Stimulated activated CD4-positive, alpha-beta T cell treated with anti-CD3 and anti-CD28 coated beads, Interleukin-4, amount 100 ng/mL, for 1 hour (primary cell): ENCODE measurements around the gene PTPRR.

Experiments
- DNase-seq: peaks from one replicate; pipeline ENCODE4 v3.0.0-alpha.2; 2020

Gene PTPRR

GRCh38 chr12:70920251-70920851 lies at the start of gene PTPRR:
Gene PTPRR, minus strand, starts transcription at chr12:70920738. Its CDS starts 348 bp downstream, at chr12:70920390.
- DNase-seq, result no peak

DNA sequence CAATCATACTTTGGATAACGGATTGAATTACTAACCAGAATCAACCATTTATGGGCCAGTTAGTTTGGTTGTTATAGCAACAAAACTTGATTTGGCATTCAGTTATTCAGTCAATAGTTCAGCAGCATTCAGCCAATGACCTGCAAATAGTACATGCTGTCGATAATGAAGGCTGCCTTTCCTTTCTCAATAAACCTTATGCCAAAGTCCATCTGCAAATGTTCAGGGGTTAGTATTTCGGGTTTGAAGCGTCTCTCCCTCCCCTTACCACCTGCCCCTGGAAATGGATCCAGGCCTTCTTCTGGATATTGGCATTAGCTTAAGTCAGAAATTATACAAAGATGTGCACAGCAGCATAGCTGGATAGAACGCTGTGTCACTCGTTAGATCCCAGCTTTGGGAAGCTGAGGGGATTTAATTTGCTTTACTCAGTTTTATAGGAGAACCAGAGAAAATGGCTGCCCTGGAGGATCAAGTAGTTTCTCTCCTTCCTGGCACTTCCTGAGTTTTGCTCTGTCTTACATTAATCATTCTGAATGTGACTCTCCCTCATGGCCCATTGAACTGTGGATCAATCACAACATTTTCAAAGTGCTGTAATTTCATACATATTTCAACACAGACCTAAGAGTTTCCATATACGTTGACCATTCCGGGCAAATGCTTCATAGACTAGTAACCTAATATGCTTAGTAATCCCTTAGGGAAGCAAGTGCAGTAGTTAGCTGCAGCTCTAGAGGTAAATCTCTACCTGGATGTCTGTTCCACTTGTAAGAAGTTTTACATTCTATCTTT lies 46.7 kb upstream of the PTPRR start:
- no peak for DNase-seq

DNA sequence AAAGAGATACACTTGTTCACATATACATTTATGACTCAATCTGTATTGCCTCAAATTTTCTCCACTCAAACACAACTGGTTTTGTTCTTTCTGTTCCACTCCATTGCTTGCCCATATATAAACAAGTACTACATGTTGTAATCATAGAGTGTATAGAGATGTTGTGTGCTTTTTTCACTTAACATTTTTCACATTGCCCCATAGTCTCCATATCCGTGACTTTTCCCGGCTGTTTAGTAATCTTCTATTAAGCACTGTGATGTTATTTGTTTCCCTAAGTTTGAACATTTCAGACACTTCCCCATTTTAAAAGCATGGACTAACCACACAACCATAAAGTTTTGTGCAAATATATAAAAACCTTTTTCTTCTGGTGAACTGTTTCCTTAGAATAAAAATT lies 45.5 kb upstream of the PTPRR start:
- DNase-seq, result no peak

- DNase-seq, result no peak
These were observed 44.5 kb upstream of the PTPRR start for GRCh38 chr12:70964867-70965510.

DNA sequence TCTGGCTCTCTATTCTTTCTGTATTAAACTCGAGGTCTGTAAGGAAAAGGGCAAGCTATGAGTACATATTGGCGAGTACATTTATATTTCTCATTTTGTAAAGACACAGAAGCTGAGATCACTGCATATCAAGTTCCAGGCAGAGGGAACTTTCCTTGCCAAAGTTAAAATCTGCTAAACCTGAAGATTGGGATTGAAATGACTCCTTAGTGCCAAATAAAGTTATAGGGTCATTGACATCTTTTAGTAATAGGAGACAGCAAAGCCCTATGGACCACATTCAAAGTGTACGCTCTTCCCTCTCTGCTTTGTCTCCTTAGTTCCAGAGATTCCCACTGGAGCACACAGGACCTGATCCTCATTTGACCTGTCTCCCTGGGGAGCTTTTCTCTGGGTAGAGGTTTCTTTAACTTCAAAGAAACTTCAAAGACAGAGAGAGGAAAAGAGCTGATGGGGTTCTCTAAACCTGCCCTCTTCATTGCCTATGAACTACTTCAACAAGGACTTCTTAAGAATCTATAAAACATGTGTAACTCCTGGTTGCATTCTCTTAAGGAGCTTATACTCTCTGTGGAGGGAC lies 42.6 kb upstream of the PTPRR start:
- no peak for DNase-seq

DNA sequence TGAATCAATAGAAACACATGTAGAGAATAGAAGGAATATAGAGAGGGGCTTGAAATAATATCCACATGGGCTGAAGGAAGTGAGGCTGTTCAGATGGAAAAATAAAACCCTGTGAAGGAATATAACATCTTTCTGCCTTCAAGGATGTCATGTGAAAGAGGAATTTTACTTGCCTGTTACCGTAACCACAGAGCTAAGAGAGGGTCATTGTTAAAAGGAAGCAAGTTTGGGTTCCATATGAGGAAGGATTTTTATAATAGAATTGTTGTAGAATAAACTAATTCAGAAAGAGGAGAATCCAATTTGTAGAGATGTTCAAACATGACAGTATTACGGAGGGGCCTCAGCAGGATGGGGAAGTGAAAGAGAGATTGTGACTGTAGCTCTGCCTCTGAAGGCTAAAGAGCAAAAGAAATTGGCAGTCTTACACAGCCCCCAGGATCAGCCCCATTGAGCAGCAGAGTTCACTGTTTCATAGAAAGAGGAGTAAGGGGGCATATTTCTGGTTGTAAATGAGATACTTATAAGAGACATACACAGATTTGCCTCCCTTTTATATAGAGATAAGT lies 41.8 kb upstream of the PTPRR start:
- no peak for DNase-seq

GRCh38 chr12:70960484-70960883 lies 39.9 kb upstream of the PTPRR start:
- DNase-seq, result no peak

DNA sequence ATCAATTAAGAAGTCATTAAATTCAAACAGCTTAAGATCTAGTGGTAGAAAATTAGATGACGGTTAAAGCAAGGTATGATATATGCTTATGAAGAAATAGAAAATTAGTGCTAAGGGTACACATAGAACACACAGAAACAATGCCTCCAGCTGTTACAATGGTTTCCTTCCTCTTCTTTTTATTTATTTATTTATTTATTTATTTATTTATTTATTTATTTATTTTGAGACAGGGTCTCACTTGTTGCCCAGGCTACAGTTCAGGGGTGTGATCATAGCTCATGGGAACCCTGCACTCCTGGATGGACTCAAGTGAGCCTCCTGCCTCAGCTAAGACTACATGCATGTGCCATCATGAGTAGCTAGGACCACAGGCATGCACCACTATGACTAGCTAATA lies 34.9 kb upstream of the PTPRR start:
- DNase-seq, result no peak

DNA sequence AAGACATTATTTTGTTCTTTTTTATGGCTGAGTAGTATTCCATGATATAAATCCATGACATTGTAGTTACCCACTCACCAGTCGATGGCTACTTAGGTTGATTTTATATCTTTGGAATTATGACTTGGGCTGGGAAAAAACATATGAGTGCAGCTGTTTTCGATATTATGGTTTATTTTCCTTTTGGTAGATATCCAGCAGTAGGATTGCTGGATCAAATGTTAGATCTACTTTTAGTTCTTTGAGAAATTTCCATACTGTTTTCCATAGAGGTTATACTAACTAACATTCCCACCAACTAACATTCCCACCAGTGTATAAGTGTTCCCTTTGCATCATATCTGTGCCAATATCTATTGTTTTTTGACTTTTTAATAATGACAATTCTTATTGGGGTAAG lies 29.9 kb upstream of the PTPRR start:
- DNase-seq, result no peak

DNA sequence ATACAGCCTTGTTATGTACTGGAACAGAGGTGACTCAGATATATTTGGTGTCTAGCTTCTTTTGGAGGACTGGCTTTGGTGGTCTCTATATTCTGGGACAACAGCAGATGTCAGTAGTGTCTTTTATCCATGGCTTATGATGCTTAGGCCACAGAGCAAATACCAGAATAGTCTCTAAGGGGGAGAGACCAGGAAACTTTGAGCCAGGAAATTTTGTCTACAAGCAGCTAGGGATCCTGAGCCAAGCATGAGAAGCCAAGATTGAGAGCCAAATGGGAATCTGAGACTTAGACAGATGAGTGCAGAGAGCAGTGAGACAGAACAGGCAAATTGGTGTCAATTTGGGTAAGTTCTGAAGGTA lies 28.4 kb upstream of the PTPRR start:
- DNase-seq, result no peak

DNA sequence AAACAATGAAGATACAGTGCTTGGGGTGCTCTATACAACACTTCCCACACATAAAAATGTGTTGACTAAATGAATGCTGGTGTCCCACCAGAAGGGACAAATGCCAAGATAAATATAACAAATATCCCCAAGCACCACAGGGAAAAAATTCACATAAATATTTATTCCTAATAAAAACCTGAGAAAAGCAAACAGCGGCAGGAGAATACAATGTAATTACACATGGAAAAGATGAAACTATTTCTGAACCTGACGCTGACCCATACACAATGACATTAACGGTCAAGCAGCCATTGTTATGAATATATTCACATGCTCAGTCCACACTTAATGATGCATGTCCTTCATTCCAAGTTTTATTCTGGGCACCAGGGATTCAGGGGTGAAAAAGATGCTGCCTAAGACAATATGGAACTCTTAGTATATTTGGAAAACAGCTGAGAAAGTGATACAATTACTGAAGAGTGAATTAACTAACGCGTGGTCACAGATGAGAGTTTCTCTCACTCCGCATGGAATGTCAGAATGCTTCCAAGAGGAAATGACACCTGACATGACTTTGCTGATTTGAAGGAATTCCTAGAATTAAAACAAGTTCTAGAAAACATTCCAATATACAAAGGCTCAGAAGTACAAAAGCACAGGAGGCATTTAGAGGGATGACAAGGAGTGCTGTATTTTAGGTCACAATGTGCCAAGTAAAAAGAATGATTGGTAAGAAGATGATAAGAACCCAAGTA lies 27.9 kb upstream of the PTPRR start:
- no peak for DNase-seq

- no peak for DNase-seq
These were observed 15.8 kb upstream of the PTPRR start for GRCh38 chr12:70936203-70936813.

DNA sequence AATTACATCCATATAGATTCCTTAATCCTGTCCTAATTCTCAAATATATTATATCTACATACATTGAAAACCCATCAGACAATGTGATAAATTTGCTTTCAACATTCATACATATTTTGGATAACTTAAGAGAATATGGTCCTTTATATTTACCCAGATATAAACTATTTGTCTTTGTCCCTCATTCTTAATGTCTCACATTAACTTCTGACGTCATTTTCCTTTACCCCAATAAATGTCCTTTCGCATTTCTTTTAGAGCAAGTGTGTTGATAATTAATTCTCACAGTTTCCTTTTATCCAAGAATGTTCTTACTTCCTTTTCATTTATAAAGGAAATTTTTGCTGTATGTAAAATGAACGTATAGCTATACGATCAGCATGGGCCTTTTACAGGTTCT lies 12.6 kb upstream of the PTPRR start:
- no peak for DNase-seq

GRCh38 chr12:70929029-70929428 lies 8.5 kb upstream of the PTPRR start:
- no peak for DNase-seq

GRCh38 chr12:70928071-70928470 lies 7.5 kb upstream of the PTPRR start:
- no peak for DNase-seq

GRCh38 chr12:70927356-70927755 lies 6.8 kb upstream of the PTPRR start:
- no peak for DNase-seq

GRCh38 chr12:70925539-70925938 lies 5.0 kb upstream of the PTPRR start:
- DNase-seq, result no peak

- no peak for DNase-seq
These were observed 353 bp upstream of the PTPRR start for GRCh38 chr12:70920891-70921290.

- DNase-seq, result no peak
These were observed 922 bp downstream of the PTPRR start for GRCh38 chr12:70919597-70920035.

DNA sequence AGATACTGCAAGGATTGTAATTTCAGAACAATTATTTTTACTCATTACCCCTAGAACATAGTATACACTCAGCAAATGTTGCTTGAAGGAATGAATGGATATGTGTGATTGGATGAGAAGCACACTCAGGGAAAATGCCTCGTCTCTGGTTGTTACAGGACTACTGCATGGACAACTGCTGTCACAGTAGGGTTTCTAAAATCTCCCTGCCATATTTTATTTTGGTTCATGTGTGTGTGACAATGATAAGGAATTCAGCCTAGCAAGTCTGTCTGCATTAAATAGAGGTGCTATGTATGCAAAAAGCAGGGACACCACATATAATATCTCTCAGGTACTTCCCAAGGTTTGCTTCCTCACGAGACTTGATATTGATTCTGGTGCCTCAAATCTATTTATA lies 1.4 kb downstream of the PTPRR start:
- no peak for DNase-seq

GRCh38 chr12:70918321-70918720 lies 2.2 kb downstream of the PTPRR start:
- no peak for DNase-seq

DNA sequence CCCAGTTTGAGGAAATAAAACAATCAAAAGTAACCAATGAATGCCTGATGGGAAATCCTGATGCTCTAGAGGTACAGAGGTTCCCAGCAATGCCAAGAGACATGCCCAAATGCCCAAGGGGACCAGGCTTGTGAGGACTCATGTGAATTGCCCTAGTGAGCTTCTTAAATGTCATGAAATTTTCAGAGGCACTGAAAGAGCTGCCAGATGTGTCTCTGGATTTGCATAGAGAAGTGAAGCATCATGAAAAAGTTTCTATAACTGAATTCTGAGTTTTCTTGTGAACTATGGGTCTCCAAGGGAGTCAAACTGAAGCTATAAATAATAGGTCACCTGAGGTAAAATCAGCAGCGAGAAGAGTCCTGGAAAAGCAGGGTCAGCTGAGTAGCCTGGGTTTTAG lies 9.9 kb downstream of the PTPRR start:
- DNase-seq, result no peak
